K562 (cell line): ENCODE measurements around the gene HOXA4. TPM values are rescaled to one million over a fixed set of nuclear protein-coding genes. Genes with fewer than 3 reads are reported as not detected.

Source experiments
- ATAC-seq: fragments of 200-7000 bp; cut with Tn5 transposase; 3 replicates; pipeline ENCODE4 v1.9.1; 2020; ENCODE audit warnings: moderate library complexity
- BruUV-seq: library from RNA; stranded (reverse); fragments of 400-500 nt; replicated peaks from 2 replicates; lab custom pipeline; 2021; lab: Mats Ljungman, UMichigan
- CTCF ChIA-PET: fragments of 300-600 bp; formaldehyde crosslinking; extraction: SDS; loops from one replicate; lab custom pipeline; 2021; ENCODE audit warnings: low intra/inter-chr PET ratio; lab: Yijun Ruan, JAX
- POLR2A ChIA-PET: fragments of 300-600, 350-650 bp; sonication (Branson Sonifier 250); formaldehyde crosslinking; extraction: SDS; loops from one replicate; lab custom pipeline; 2021; ENCODE audit warnings: antibody characterized with exemption, inconsistent platforms; lab: Yijun Ruan, JAX
- DNase-seq, 4 experiments: peaks; one replicate each; pipeline versions ENCODE4 v3.0.0 to v3.0.0-alpha.2; 2011 to 2018; ENCODE audit warnings: low spot score in 3 of 4, mixed read lengths in 3 of 4; ENCODE audit errors: extremely low read depth in 1 of 4
- FAIRE-seq: peaks from 2 replicates; lab custom pipeline; 2011; peaks lifted over from hg19 to GRCh38; lab: Jason Lieb, UNC
- H2AFZ ChIP-seq: 2 replicates; pipeline ENCODE4 v1.6.0; 2011; ENCODE audit warnings: low read depth, low read length, control low read depth, inconsistent platforms
- H3K27ac ChIP-seq: fragments of 200-600 bp; 3 replicates; pipeline ENCODE4 v1.8.0; 2011; ENCODE audit warnings: low read depth, mild to moderate bottlenecking, control low read depth, inconsistent platforms, low read length, moderate library complexity, mixed read lengths; ENCODE audit errors: extremely low read depth
- H3K27me3 ChIP-seq, 2 experiments: fragments of 300-600 bp in 1 of 2; 2 replicates in 1 of 2; 3 replicates in 1 of 2; pipeline versions ENCODE4 v1.6.0 to v1.8.0; 2011; ENCODE audit warnings: inconsistent platforms in 2 of 2, low read length in 2 of 2, mild to moderate bottlenecking in 1 of 2, mixed read lengths in 1 of 2, moderate library complexity in 1 of 2; ENCODE audit not compliant: control insufficient read depth in 2 of 2, insufficient read depth in 2 of 2
- H3K36me3 ChIP-seq: fragments of 300-600 bp; 3 replicates; pipeline ENCODE4 v1.8.0; 2011; ENCODE audit warnings: mild to moderate bottlenecking, low read length, inconsistent platforms; ENCODE audit not compliant: control insufficient read depth, insufficient read depth
- H3K4me1 ChIP-seq, 2 experiments: fragments of 200-600 bp in 1 of 2; replicated peaks in 1 of 2; 2 replicates in 1 of 2; 3 replicates in 1 of 2; pipeline versions ENCODE4 v1.5.1 to v1.8.0; 2011; ENCODE audit warnings: inconsistent platforms in 2 of 2, low read length in 2 of 2, mild to moderate bottlenecking in 1 of 2, mixed read lengths in 1 of 2, moderate library complexity in 1 of 2; ENCODE audit not compliant: control insufficient read depth in 2 of 2, insufficient read depth in 2 of 2
- H3K4me2 ChIP-seq: 2 replicates; pipeline ENCODE4 v1.6.1; 2011; ENCODE audit warnings: low read length, control low read depth, inconsistent platforms, mixed read lengths; ENCODE audit not compliant: insufficient read depth
- H3K4me3 ChIP-seq: fragments of 200-600 bp; sonication (generic), shearing (Covaris generic); 2 replicates; pipeline ENCODE4 v1.5.1; 2016; ENCODE audit warnings: control low read depth, inconsistent platforms
- H3K79me2 ChIP-seq: fragments of 200-600 bp; 3 replicates; pipeline ENCODE4 v1.8.0; 2011; ENCODE audit warnings: low read length, inconsistent platforms; ENCODE audit not compliant: control insufficient read depth, insufficient read depth
- H3K9ac ChIP-seq, 2 experiments: 2 replicates each; pipeline versions ENCODE4 v1.6.0 to v1.6.1; 2011; ENCODE audit warnings: low read depth in 2 of 2, low read length in 2 of 2, control low read depth in 1 of 2, inconsistent platforms in 1 of 2, mild to moderate bottlenecking in 1 of 2, mixed read lengths in 1 of 2; ENCODE audit not compliant: insufficient read depth in 1 of 2
- H3K9me1 ChIP-seq: one replicate; pipeline ENCODE4 v1.6.0; 2011; ENCODE audit warnings: inconsistent platforms, mild to moderate bottlenecking, low read length, moderate library complexity; ENCODE audit not compliant: control insufficient read depth, insufficient read depth
- H3K9me3 ChIP-seq: replicated peaks from 2 replicates; pipeline ENCODE4 v1.5.1; 2011; ENCODE audit warnings: low read depth, low read length, inconsistent platforms; ENCODE audit not compliant: control insufficient read depth, insufficient read depth
- H4K20me1 ChIP-seq: replicated peaks from 2 replicates; pipeline ENCODE4 v1.6.1; 2011; ENCODE audit warnings: low read length, inconsistent platforms, mixed read lengths; ENCODE audit not compliant: control insufficient read depth, insufficient read depth
- BACH1 ChIP-seq: fragments of 200-800 bp; sonication (Bioruptor generic); IDR thresholded peaks from 2 replicates; pipeline ENCODE4 v1.6.1; 2016; ENCODE audit warnings: missing genetic modification characterization, missing compliant biosample characterization
- CSDE1 ChIP-seq, 2 experiments: fragments of 450-650 bp; IDR thresholded peaks; 2 replicates each; pipeline ENCODE4 v1.6.1; 2016; ENCODE audit warnings: mild to moderate bottlenecking in 1 of 2
- FOSL1 ChIP-seq: fragments of 200-800 bp; sonication (Bioruptor generic); conservative IDR thresholded peaks from 2 replicates; pipeline ENCODE4 v1.6.1; 2016; ENCODE audit warnings: missing genetic modification characterization, missing compliant biosample characterization
- GABPB1 ChIP-seq: sonication (generic); formaldehyde crosslinking; IDR thresholded peaks from 2 replicates; pipeline ENCODE4 v1.8.0; 2022; ENCODE audit warnings: mild to moderate bottlenecking, missing genetic modification reagents
- KAT7 ChIP-seq: sonication (generic); formaldehyde crosslinking; IDR thresholded peaks from 2 replicates; pipeline ENCODE4 v1.8.0; 2022; ENCODE audit warnings: missing genetic modification reagents, mild to moderate bottlenecking, borderline replicate concordance
- LCOR ChIP-seq: sonication (generic); formaldehyde crosslinking; IDR thresholded peaks from 2 replicates; pipeline ENCODE4 v1.8.0; 2022; ENCODE audit warnings: mild to moderate bottlenecking, missing genetic modification reagents
- MAZ ChIP-seq, 2 experiments: fragments of 450-650 bp in 1 of 2; sonication (generic) in 1 of 2; formaldehyde crosslinking; IDR thresholded peaks in 1 of 2; conservative IDR thresholded peaks in 1 of 2; 2 replicates each; pipeline versions ENCODE4 v1.4.0 to v1.5.0; 2020; ENCODE audit warnings: mild to moderate bottlenecking in 1 of 2, missing genetic modification reagents in 1 of 2
- MXI1 ChIP-seq: IDR thresholded peaks from 2 replicates; pipeline ENCODE4 v1.6.1; 2011; ENCODE audit warnings: low read depth, mild to moderate bottlenecking, improper control_type of control experiment, low read length
- NR3C1 ChIP-seq: sonication (generic); formaldehyde crosslinking; IDR thresholded peaks from 2 replicates; pipeline ENCODE4 v1.8.1; 2022; ENCODE audit warnings: missing genetic modification reagents
- PHB ChIP-seq: fragments of 250-450 bp; sonication (Bioruptor Pico); IDR thresholded peaks from 2 replicates; pipeline ENCODE4 v1.5.0; 2021
- PRPF4 ChIP-seq: fragments of 200-400 bp; formaldehyde crosslinking; IDR thresholded peaks from one replicate; pipeline ENCODE4 v1.6.1; 2017; ENCODE audit warnings: low read length, low read depth, mild to moderate bottlenecking; ENCODE audit not compliant: insufficient read depth, poor library complexity, severe bottlenecking
- RBM17 ChIP-seq: fragments of 200-400 bp; formaldehyde crosslinking; IDR thresholded peaks from 2 replicates; pipeline ENCODE4 v1.6.1; 2017; ENCODE audit warnings: low read depth, mild to moderate bottlenecking, low read length, borderline replicate concordance
- ZBTB1 ChIP-seq: sonication (generic); formaldehyde crosslinking; IDR thresholded peaks from 2 replicates; pipeline ENCODE4 v1.8.1; 2023; ENCODE audit warnings: missing genetic modification reagents, low read depth, mild to moderate bottlenecking, borderline replicate concordance
- ZEB2 ChIP-seq: fragments of 450-650 bp; IDR thresholded peaks from 2 replicates; pipeline ENCODE4 v1.6.1; 2016
- ZNF318 ChIP-seq, 2 experiments: fragments of 450-650 bp; IDR thresholded peaks; 2 replicates each; pipeline ENCODE4 v1.6.1; 2016; ENCODE audit warnings: mild to moderate bottlenecking in 2 of 2, borderline replicate concordance in 1 of 2, low read depth in 1 of 2, moderate library complexity in 1 of 2
- WGBS: fragments of 100-300 bp; shearing (Covaris generic); methylation state at CpG from one replicate; pipeline ENCODE4 v1.1.6; 2016; ENCODE audit warnings: low coverage, mixed read lengths; ENCODE audit not compliant: insufficient coverage; ENCODE audit errors: missing lambda C conversion rate; 5-methylcytosine and 5-hydroxymethylcytosine counted together
- in situ Hi-C: fragments of 300-500 bp; cut with MboI; formaldehyde crosslinking; loops from 4 replicates; pipeline ENCODE4 v1.15.0; 2018; ENCODE audit warnings: inconsistent platforms, mixed read lengths
- intact Hi-C: fragments of 100-400 bp; cut with micrococcal nuclease; formaldehyde crosslinking; loops from 2 replicates; pipeline ENCODE4 v1.14.2; 2022
- polyA plus RNA-seq, 8 experiments: library from polyadenylated mRNA; depleted of rRNA in 4 of 8; stranded (reverse) in 5 of 8; unstranded in 3 of 8; fragments of >200 nt; fragmentation: Nextera tagmentation in 2 of 8; fragmentation: Illumina TruSeq in 1 of 8; extraction: Ambion mirVana in 2 of 8; extraction: Trizol in 1 of 8; gene quantifications; 2 replicates each; pipeline versions ENCODE4 v1.2.1 to v1.2.3, GENCODE V29; 2011 to 2014; ENCODE audit warnings: inconsistent platforms in 1 of 8, missing spikeins in 1 of 8
- total RNA-seq, 7 experiments: library from RNA; depleted of rRNA in 6 of 7; stranded (reverse); fragments of >200 nt in 6 of 7; fragmentation: Illumina TruSeq in 2 of 7; extraction: Trizol in 2 of 7; gene quantifications; 2 replicates each; pipeline versions ENCODE4 v1.2.1 to v1.2.3, GENCODE V29; 2011 to 2021; ENCODE audit warnings: low replicate concordance in 1 of 7

Gene HOXA4
- total and polyA plus RNA-seq, 9 of the 15 experiments (the other 6 are each of a cell fraction or from before 2014, with no cell fraction given): not detected

GRCh38 chr7:27096768-27097514, 33.6 kb downstream of the HOXA4 start:
- Histone ChIP-seq H2AFZ (no peak overlapping the region), H3K4me1 (peaks cover 0 to 15% of the 10 kb centered on the region in 2 experiments; a peak in 2 of 5 replicates), H3K79me2 (no peaks in the 10 kb centered on the region), H3K36me3 (no peaks in the 10 kb centered on the region), H3K4me2 (no peak overlapping the region), H3K9me1 (no peaks in the 10 kb centered on the region), H3K27ac (no peak overlapping the region), H3K4me3 (no peak overlapping the region), H3K9ac (no peak overlapping the region), H4K20me1 (no peaks in the 10 kb centered on the region), H3K9me3 (no peaks in the 10 kb centered on the region), H3K27me3 (peaks cover 48 to 65% of the 10 kb centered on the region in 2 experiments)
- POLR2A ChIA-PET: no interaction called here
- CTCF ChIA-PET: no interaction called here
- no peak for ATAC-seq
- WGBS: 5% methylated on average over 22 of the region's 41 CpGs
- no peak for FAIRE-seq
- intact Hi-C loops (no loop called here), in situ Hi-C loops (no loop called here)
- no peak for DNase-seq
- no TSS peak for BruUV-seq
- TF ChIP-seq FOSL1 (tag) (no peak), PHB (CRISPR knock-in tag) (no peak), GABPB1 (CRISPR knock-in tag) (no peak), RBM17 (no peak), PRPF4 (no peak), MAZ (CRISPR knock-in tag; conservative IDR thresholded peaks at IDR 0.05 in 1 of 2, IDR thresholded peaks at IDR 0.05 in 1 of 2) (no peak), ZNF318 (IDR thresholded peaks at IDR 0.05; ENCODE audit: borderline replicate concordance in 1 of 2, low read depth in 1 of 2) (no peak), NR3C1 (CRISPR knock-in tag) (no peak), MXI1 (no peak), KAT7 (CRISPR knock-in tag) (no peak), ZEB2 (no peak), BACH1 (tag) (no peak), CSDE1 (IDR thresholded peaks at IDR 0.05) (no peak), ZBTB1 (no peak), LCOR (CRISPR knock-in tag) (no peak)
